NCI-H2029 (cell line): ENCODE data around the gene CLDN2.
A peak's percentile ranks its signal among the peaks of the same experiment; 100 is the strongest.

Source experiments
- DNase-seq: peaks from one replicate; lab custom pipeline; 2025; lab: John Stamatoyannopoulos, UW

CLDN2 gene

DNA sequence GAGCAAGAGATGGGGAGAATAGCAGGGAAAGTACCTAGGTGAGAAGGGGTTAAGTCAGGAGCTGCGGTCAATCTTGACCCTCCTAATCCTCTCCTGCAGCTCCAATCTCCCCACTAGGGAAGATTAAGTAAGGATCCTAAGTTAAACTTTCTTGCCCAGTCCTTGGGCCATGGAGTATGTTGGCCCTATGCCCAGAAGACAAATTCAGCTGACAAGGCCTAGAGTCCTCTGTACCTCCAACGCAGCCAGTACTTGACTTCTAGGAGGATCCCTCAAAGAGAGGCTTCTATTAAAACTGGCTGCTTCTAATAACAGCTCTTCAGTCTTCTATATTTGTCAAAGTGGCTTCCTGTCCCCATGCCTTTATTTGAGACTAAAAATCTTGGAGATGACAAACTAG, 1.4 kb downstream of the CLDN2 start:
- no peak for DNase-seq

DNA sequence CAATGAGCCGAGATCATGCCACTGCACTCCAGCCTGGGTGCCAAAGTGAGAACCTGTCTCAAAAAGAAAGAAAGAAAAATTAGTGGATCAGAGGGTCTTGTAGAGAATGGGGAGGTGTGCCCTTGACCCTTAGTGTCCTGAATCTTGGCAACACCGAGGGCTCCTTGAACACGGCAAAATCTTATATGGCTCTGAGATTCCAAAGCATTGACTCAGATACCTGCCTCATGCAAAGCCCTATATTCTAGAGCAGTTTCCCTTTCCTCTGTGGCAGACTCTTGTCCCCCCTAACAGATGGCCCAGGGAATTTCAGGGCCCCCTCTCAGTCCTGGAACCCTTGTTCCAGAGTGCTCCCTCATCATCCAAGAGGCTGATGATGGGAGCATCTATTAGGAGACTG, 6.8 kb downstream of the CLDN2 start:
- DNase-seq, result no peak

DNA sequence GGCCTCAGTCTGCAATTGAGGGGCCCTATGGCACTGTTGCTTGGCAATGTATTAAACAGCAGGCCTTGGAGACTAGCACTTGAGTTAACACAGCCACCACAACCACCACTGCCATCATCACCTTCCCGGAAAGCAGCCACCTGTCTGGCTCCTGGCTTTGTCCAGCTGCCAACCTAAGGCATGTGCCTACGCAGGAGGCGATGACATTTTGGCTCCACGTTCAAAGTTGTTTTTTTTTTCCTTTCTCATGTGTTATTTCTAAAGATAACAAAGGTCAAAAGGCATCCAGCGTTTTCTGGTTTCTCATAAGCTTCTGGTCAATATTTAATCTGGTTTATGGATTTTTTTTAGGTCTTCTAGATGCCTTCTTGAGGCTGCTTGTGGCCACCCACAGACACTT, 7.5 kb downstream of the CLDN2 start:
- peak; percentile 66 for DNase-seq

DNA sequence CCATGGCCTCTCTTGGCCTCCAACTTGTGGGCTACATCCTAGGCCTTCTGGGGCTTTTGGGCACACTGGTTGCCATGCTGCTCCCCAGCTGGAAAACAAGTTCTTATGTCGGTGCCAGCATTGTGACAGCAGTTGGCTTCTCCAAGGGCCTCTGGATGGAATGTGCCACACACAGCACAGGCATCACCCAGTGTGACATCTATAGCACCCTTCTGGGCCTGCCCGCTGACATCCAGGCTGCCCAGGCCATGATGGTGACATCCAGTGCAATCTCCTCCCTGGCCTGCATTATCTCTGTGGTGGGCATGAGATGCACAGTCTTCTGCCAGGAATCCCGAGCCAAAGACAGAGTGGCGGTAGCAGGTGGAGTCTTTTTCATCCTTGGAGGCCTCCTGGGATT, 8.0 kb downstream of the CLDN2 start:
- DNase-seq, result no peak

DNA sequence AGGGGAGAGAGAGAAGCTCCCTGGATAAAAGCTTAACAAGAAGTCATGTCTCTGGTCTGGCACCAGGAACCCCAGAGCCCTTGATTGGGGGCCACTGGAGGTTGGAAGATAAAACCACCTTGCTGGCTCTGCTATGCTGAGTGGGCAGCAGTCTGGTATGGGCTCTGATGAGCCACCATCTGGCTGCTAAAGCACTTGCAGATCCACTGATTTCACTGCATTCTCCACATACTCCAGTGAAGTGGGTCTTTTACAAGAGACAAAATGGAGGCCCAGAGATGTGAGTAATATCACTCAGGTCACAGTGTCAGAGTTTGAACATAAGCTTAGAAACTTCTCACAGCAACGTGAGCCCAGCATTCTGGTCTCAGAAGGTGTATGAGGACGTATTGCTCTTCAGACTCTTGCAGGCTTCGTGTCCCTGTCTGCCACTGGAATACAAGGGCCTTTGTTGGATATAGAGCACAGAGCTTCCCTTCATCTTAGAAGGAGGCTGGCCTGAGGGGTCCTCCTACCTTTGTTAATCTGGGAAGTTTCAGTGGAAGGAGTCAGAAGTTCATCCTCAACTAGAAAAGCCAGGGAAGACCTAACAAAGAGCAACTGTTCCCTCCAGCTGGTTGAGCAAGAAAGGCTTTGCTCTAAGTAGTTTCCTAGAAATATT, 11.8 kb downstream of the CLDN2 start:
- DNase-seq, result no peak

DNA sequence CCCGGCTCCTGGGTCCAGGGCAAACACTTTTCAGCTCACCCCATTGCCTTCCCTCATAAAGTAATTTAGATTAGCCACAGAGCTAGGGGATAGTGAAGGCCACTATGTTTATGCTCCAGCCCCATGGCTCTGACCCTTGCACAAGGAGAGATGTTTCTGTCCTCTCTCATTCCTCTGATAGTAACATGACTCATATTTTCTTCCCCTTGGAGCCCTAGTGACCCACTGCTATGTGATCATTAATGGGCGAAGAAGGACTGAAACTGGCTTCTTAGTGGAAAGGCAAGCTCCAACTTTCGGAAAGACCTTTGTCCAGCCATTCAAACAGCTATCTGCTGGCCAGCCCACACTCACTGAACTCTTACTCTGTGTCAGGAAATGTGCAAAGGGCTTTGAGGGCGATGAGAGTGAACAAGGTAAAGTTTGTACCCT, 12.3 kb downstream of the CLDN2 start:
- DNase-seq, result no peak

DNA sequence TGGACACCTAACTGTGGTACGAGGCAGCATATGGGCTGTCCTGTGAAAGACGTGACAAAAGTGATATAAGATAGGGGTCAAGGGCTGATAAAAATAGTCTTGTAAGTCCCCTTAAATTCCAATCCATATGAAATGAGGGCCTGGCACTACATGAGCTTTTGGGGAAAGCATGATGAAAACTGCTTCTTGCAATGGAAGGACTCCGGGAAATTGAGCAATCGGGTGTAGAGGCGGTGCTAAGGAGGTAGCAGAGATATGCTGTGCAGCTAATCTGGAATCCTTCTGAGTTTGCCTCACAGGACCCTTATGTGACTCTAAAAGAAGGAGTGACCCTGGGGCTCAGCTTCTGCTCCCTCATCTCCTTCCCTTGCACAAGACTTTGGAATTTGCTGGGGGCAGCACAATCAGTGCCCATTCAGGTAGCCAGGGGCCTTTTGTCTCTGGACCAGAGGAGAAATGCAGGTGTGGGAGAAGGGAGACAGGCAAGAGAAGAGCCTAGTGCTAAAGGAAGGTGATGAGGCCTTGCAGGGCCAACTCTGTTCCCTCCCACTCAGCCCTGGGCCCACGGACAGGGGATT, 12.8 kb downstream of the CLDN2 start:
- no peak for DNase-seq

DNA sequence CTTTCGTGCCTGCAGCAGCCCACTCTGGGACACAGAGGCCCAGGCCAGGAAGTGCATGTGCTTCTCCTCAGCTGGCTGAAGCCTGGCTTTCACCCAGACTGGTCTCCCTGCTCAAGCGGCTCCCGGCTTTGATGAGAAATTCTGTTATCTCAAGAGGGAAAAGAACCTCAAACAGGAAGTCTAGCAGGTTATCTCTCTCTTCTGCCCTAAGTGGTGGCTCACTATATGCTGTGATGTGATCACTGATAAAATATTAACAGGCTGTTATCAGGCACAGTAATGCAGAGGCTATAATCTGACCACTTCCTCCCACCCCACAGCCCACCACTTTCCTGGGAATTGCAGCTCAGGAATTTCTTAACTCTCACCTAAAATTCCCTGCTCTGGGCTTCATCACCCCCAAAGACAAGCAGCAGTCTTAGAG, 13.3 kb downstream of the CLDN2 start:
- DNase-seq, result no peak

DNA sequence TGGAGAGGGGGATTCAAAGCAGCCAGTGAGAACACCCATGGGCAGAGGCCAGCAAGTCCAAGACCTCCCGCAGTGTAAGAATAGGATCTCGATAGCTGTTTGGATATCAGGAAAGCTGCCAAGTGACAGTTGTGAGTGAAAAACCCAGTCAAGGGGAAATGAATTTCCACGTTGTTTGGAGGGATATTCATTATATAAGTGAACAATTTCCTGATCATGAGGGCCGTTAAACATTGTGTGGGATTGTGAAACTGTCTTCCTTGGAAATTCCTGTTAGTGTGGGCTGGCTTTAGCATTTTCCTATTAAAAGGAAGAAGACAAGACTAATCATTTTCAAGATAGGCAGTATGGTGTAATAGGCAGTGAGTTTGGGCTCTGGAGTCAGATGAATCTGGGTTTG, 15.0 kb downstream of the CLDN2 start:
- no peak for DNase-seq

DNA sequence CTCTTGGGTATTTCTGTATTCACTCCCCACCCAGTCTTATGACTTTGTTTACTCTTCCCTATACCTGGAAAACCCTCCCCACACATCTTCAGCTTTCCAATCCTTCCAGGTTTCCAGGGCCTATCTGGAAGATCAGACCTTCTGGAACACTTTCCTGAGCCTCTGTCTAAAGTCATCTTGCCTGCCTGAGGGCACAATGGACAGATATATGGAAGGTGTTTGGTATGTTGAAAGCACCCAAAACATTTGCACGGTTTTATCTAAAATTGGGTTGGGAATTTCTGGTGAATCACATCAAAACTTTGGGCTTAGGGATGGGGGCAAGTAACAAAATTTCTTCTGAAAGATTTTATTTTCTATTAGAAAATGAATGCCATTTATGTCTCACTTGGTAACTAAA, 16.0 kb downstream of the CLDN2 start:
- no peak for DNase-seq

DNA sequence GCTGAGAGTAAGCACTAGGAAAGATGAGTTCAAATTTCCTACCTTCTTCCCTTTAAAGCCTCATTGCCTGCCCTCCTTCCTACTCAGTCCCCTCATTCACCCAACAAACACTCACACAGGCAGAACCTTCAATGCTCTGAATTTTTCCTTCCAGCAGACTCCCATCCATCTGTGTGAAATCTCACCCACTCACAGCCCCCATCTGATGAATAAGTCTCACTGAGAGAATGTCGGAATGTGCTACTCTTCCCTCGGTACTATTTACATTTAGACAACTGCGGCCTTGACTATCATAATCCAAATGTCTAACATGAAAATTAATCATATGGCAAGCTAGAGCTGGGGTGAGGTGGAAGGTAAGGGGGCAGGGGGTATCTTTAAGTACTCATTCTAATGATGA, 19.4 kb downstream of the CLDN2 start:
- no peak for DNase-seq

DNA sequence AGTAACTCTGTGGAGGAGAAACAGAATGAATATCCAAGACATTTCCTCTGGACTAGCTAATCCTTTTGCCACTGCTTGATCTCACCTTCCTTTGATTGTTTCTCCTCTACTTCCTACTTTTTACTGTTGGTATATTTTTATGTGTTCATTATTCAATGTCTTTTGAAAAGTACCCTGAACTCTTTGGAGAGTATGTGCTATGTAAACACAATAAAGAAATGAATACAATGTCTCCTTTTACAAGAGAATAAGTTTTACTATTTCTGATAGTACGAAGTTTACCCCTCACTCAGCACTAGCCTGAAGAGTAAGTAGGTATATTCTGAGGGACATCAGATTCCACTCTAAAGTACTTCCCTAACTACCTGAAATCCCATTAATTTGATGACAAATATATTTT, 19.9 kb downstream of the CLDN2 start:
- no peak for DNase-seq

DNA sequence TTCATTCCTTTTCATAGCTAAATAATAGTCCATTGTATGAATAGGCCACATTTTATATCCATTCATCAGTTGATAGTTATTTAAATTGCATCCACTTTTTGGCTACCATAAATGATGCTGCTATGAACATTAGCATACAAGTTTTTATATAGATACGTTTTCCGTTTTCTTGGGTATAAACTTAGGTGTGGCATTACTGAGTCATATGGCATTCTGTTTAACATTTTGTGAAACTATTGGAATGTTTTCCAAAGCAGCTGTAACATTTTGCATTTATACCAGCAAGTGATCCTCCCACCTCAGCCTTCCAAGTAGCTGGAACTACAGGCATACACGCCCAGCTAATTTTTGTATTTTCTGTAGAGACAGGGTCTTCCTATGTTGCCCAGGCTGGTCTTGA, 26.3 kb downstream of the CLDN2 start:
- no peak for DNase-seq

DNA sequence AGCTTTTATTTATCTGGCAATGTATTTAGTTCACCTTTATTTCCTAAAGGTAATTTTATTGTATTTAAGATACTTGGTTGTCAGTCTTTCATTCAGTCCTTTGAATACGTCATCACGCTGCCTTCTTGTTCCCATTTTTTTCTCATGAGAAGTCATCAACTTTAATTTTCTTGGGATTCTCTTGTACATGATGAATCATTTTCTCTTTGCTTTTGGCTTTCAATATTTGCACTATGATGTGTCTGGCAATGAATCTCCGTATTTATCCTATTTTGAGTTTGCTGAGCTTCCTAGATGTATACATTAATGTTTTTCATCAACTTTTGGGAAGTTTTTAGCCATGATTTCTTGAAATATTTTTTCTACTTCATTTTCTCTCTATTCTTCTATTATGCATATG, 28.4 kb downstream of the CLDN2 start:
- DNase-seq, result no peak

DNA sequence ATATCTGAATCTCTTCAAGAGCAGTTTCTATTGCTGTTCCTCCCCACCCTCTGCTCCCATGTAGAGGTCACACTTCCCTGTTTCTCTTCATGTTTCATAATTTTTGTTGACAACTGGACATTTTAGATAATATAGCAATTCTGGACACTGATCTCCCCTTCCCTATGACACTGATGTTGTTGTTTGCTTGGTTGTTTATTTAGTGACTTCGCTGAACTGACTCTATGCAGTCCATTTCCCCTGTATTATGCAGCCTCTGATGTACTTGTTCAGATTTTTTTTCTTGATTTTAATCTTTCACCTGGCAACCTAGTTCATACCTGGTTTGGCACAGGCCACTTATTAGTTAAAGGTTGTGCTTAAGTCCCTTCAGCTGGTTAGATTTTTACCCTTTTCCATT, 29.2 kb downstream of the CLDN2 start:
- DNase-seq, result no peak

DNA sequence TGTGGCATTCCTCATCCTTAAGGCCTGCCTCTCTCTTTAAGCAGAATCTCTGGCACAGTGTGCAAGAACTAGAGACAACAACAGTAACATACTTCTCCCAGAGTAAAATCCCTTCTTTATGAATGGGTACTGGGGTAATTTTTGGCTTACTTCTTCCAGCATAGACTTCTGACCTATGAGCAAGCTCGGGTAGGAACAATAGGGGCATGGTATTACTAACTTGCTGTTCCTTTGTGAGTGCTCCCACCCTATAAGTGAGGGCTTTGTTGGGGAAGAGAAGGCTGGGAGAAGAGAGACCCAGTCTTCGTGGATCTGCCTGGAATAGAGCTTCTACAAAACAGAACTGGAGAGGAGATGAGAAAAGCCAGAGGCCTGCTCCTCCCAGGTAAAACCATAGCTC, 30.2 kb downstream of the CLDN2 start:
- no peak for DNase-seq

DNA sequence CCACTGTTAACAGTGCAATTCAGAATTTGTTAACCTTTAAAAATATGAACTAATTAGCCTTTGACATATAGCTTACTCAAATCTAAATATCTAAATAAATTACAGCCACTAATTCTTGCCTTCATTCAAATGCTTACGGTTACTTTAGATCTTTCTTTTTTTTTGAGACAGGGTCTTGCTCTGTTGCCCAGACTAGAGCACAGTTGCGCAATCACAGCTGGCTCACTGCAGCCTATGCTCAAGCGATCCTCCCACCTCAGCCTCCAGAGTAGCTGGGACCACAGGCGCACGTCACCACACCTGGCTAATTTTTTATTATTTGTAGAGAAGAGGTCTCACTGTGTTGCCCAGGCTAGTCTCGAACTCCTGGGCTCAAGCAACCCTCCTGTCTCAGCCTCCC, 31.0 kb downstream of the CLDN2 start:
- DNase-seq, result no peak

DNA sequence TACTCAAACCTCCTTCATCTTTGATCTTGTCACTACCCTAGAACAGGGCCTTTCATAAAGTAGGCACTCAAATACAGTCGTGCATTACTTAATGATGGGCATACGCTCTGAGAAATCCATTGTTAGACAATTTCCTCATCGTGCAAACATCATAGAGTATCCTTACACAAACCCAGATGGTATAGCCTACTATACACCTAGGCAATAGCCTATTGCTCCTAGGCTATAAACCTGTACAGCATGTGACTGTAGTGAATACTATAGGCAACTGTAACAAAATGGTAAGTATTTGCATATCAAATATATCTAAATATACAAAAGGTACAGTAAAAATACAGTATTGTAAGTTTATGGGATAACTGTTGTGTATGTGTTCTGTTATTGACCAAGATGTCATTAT, 31.9 kb downstream of the CLDN2 start:
- DNase-seq, result no peak

DNA sequence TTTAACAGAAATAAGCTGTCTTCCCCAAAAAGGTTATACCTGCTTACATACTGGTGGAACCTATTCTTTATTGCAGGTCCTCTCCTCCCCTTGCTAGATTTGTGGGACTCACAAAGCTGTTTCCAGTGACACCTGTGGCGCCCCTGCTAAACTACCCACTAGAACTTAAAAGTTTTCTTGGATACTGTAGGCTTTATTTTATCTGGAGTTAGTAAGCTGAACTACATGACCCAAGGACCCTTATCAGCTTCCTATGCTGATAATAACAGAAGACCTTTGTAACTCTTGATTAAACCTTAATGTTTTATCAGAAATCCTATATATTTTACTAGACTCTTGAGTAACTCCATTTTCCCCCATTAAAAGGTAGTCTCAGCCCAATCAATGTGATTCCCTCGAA, 32.3 kb downstream of the CLDN2 start:
- no peak for DNase-seq

DNA sequence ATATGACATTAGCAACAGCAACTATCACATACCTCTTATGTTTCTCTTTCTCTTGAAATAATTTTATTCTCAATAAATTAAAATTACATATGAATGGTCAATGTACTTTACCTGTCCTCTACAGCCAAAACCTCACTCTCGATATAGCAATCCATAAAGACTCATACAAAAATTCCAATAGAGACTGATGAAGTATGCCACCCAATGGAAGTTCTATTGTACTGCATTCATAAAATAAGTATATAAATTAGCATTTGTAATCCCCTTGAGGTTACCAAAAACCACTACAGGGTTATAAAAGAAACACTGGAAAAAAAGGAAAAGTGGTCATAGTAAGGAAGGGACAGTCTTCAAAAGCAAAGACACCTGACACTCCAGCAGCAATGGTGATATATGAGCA, 32.8 kb downstream of the CLDN2 start:
- no peak for DNase-seq

DNA sequence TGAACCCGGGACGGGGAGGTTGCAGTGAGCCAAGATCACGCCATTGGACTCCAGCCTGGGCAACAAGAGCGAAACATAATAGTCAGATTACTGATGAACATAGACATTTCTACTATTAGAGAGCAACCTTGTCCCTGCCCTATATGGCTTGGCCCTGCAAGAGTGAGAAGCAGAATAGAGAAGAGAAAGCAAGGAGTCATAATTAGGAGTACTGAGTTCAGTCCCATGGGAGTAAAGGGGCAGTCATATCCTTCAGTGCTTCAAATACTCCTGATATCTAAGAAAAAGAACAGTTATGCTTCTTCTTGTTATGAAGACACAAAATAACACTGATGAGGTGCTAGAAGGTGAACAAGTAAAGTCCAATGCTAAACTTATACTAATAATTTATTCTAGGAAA, 33.8 kb downstream of the CLDN2 start:
- DNase-seq, result no peak

DNA sequence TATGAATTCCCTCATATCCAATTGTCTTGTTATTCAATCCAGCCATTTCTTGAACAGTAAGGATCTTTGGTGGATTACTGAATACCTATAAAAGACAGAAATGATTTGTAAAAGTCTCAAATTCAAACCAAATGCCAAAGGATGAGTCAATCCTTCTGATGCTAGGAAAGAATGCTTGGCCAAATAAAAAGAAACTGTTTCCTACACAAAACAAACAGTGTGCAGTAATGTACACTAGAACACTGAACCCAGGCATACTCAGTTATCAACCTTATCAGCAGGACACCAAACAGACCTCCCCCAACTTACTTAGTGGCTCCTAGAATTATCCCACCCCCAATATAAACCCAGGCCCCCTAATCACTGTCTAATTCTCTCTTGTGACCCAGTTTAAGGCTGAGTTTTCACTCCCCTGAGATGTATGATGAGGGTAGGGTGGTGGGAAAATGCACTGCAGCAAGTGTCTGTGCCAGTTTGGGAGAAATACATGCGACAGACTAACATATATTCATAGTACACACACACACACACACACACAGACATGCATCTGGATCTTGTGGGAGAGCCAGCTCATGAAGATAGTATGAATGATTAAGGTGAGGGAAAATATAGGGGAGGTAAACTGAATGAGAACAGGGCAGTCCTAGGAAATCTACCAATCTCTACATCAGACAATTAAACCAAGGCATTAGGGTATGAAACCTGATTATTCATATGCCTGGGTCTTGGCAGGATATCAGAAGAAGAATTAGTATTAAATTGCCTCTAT, 35.0 kb downstream of the CLDN2 start:
- DNase-seq, result no peak

DNA sequence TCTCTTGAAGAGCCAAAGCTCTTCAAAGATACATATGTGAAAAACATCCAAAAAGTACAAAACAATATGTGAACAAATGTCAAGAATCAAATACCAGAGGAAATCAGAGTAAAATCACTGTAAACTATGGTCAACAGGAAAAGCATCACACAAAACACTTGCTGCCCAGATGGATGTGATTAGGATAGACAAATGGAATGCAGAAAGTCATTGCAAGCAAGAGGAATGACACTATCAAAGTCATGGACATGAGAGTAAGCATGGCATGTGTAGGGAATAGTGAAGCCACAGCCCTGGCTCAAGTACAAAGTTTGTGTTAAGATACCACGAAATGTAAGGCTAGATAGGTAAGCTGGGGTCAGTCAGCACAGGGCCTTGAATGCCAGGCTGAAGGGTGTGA, 37.7 kb downstream of the CLDN2 start:
- no peak for DNase-seq

DNA sequence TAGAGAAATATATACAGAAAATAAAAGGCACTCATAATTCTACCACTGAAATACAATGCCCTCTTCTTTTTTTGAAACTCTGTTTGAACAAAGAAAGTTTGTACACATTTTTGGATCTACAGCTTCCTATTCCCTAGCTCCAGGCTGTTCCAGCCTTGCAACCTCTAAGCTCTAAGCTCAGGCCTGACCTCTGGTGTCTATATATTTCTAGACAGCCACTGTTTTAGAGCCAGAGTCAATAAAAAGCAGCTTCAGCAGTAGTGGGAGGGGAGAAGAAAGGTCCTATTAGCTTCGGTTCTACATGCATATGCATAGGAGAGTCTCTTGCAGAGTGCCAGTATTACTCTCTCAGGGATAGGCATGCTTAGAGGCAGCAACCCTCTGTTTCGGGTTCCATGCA, 39.7 kb downstream of the CLDN2 start:
- no peak for DNase-seq
